GM12872 (cell line): Measurements from ENCODE around the gene MATK.

ENCODE experiments used
- TF ChIP-seq, protein P1 (sequence below): IDR thresholded peaks from 3 replicates; pipeline ENCODE4 v1.5.1; 2011; ENCODE audit warnings: low read depth, mild to moderate bottlenecking, low read length, moderate library complexity; ENCODE audit not compliant: insufficient read depth

MATK gene

DNA sequence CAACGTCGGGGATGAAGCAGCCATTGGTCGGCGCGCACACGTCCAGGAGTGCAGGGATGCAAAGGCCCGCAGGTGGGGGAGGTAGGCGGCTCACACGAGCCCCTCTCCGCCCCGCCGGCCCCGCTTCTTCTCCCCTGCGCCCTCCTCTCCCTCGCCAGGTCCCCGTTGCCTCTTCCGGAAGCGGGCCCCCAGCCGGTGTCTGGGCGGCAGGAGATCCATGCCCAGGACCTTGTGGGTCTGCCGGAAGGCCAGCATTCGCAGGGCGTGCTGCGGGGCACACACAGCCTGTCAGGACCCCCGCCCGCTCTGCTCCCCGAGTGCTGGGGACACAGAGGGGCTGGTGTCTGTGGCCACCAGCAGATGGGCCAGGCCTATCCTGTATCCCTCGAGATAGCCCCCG, 19.7 kb upstream of the MATK start:
- TF ChIP-seq, protein P1, sequence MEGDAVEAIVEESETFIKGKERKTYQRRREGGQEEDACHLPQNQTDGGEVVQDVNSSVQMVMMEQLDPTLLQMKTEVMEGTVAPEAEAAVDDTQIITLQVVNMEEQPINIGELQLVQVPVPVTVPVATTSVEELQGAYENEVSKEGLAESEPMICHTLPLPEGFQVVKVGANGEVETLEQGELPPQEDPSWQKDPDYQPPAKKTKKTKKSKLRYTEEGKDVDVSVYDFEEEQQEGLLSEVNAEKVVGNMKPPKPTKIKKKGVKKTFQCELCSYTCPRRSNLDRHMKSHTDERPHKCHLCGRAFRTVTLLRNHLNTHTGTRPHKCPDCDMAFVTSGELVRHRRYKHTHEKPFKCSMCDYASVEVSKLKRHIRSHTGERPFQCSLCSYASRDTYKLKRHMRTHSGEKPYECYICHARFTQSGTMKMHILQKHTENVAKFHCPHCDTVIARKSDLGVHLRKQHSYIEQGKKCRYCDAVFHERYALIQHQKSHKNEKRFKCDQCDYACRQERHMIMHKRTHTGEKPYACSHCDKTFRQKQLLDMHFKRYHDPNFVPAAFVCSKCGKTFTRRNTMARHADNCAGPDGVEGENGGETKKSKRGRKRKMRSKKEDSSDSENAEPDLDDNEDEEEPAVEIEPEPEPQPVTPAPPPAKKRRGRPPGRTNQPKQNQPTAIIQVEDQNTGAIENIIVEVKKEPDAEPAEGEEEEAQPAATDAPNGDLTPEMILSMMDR: no peak

DNA sequence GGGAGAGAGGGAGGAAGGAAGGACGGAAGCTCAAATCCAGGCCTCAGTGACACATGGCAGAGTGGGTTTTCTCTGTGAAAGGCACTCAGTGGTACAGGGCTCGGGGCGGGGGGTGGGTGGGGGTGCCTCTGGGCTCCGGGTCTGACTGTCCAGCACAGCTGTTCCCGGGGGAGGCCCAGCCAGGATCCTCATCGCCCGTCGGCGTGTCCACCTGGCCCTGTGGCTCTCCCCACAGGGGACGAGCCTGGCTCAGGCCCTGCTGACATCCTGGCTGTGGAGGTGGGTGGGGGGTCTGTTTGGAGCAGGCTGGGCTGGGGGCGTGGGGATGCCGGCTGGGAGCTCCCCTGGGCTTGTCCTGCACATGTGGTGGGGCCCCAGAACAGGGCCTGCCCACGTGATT, 18.2 kb upstream of the MATK start:
- TF ChIP-seq, protein P1: no peak

DNA sequence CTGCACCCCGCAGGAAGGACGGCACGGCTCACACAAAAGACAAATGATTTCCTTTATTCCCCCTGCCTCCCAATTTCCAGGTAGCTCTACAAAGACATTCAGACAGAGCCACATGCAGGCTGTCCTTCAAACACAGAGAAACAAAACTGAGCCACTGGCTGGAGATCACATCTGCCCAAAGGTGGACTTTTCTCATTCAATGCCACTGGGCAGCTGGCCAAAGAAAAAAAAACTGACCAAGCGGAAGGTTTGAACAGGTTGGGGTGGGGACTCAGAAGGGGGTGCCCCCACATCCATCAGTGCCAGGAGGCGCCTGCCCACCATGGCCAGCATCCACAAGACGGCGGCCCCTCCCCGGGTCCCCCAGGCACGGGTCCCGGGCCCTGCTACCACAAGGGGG, 17.8 kb upstream of the MATK start:
- TF ChIP-seq, protein P1: no peak

DNA sequence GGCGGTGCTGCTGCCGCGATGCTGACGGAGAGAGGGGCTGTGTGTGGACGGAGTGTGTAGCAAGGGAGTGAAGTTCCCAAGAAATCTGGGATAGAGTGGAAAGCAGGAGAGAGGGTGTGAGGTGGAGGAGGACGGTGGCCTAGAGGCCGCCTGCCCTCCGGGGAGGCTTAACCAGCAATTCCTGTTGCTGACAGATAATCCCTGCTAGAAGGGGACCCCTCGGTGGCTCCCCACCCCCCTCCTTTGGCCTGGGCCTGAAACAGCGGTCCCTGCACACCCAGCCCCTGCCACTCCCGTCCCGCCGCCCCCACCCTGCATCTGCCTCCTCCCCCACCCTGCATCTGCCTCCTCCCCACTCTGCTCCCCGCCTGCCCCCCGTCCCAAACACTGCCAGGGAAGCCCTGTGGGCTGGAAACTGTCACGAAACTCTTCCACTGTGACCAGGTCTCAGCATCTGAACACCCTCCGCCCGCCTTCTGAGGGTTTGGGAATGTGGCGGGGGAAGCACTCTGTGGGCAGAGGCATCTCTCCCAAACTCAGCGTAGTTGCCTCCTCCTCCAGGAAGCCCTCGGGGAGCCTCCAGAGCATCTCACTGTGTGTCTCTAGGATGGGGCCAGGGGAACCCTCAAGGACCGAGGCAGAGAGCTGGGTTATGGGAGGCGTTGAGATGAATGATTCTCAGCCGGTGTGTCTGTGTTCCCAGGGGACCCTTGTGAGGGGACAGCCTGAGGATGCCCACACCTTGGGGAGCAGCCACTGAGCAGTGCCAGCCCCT, 17.1 kb upstream of the MATK start:
- TF ChIP-seq, protein P1: no peak

DNA sequence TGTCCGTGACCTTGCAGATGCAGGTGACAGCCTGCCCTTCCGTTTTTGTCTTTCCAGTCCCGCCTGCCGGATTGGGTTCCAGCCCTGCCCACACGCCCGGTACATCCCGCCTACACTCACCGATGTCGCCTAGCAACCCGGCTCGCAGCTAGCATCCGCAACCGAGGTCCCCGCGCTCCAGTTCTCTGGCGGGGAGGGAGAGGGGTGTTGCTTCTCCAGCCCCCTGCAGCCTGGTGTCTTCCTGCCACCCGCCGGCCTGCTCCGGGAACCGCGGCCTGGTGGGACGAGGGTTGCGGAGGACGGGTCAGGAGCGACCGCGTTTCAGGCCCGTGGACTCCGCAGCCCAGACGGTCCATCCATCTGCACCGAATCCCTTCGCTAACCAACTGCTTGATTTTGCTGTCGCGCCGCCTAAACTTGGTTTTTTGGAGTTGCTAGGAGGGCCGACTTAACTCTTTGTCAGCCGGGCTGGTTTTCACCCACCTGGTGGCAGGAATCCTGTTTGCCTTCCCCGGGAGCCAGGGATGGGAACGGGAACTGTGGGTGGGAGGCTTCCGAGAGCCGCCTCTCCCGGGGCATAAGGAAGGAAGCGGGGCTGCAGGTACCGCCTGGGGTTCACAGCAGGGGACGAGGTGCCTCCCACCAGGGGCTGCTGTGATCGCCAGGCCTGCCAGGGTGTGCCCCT, 15.4 kb upstream of the MATK start:
- TF ChIP-seq, protein P1: no peak

DNA sequence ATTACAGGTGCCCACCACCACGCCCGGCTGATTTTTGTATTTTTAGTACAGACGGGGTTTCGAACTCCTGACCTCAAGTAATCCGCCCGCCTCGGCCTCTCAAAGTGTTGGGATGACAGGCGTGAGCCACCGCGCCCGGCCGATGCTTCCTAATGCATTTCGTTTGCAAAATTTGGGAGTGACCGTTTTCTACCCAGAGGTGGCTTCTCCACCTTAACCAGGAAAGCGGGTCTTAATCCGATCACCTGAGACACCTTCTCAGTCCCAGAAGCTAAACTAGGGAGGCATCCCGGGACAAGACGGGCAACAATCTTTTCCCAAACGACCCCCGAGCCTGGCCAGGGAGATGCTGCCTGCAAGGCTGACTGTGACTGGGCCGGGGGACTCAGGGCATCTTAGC, 14.8 kb upstream of the MATK start:
- TF ChIP-seq, protein P1: no peak

DNA sequence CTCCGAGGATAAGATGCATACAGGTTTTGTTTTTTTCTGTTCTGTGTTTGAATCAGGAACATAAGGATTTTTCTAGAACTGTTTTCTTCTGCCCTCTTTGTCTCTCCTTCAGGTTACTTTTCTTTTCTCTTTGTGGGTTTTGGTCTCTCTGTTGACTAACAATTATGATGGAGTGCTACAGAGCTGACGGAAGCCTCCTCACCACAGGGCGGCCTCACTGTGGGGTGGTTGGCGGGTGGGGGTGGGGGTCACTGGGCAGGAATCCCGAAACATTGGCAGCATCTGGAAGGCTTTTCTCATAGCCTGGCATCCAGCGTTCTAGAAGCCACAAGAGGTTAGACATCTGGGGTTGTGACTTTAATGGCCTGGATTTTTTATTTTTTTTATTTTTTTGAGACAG, 12.0 kb upstream of the MATK start:
- TF ChIP-seq, protein P1: no peak
